HG02970 (cell line): ENCODE data around the gene ZBTB24.

Source experiments
- ATAC-seq: cut with Tn5 transposase; IDR thresholded peaks from one replicate; pipeline ENCODE4 v1.9.1; 2021; ENCODE audit warnings: mild to moderate bottlenecking, moderate library complexity, moderate number of reproducible peaks; ENCODE audit not compliant: unreplicated experiment, low FRiP score

ZBTB24 gene

DNA sequence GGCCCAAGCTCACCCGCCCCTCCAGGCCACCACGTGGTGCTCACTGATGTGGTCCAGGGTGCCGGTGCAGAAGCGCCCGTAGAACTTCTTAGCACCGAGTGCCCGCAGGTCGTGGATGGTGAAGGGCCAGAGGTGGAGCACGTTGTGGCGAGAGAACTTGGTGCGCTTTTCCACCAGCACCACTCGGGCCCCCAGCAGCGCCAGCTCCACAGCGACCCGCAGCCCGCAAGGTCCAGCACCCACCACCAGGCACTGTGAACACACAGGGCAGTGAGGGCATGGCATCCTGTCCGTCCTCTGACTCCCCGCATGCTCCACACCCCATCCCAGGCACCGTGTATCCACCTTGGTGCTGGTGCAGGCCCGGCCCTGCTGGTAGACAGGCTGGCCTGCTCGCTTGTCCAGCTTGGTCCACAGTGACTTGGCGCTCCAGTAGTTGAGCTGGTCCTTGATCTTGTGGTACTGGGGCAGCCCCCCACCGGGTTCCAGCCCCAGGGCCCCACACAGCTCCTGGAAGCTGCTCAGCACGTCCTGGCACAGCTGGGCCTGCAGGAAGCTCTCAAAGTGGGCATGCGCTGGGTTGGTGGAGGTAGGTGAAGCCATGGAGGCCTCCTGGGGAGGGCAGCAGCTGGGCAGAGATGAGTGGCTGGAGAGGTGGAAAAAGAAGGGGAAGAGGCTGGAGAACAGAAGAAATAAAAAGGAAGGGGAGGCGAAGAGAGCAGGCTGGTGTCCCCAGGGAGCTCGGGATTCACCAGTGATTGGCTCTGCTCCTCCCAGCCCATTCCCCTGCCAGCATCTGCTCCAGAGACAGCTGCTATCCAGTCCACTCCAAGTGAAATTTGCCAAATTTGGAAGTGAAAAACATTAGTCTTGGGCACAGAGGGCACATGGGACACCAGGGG, 29.2 kb downstream of the ZBTB24 start:
- no peak for ATAC-seq

DNA sequence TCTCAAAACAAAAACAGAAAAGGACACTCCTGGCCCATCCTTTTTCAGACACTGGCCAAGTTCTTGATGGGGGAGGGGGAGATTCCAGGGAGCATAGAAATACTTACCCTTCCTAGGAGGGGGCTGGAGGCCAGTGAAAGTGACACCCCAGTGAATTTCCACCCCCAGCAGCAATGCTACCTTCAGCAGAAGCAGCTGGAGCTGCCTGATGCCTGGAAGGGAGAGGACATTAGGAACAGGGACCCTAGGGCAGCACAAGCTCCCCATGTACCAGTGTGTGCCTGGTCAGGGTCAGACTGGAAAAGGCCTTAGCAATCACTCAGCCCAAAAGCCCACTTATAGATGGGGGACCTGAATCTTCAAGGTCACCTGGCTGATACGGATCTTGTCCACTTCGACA, 29.9 kb downstream of the ZBTB24 start:
- no peak for ATAC-seq

DNA sequence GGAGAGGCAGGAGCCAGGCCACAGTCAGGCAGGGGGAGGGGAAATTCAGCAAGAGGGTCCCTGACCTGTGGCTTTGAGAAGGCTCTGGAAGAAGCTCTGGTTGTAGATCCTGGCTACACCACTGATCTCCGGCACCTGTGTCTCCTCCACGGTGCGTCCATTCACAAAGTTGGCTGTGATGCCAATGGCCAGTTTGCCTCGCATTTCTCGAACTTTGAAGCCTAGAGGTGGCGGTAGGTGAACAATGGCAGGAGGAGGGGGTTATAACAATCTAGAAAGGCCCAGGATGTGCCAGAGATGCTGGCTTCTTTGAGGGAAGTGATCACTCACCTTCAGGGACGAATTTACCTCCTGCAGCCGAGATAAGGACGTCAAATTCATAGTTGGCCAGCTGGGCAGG, 30.8 kb downstream of the ZBTB24 start:
- ATAC-seq: no peak

DNA sequence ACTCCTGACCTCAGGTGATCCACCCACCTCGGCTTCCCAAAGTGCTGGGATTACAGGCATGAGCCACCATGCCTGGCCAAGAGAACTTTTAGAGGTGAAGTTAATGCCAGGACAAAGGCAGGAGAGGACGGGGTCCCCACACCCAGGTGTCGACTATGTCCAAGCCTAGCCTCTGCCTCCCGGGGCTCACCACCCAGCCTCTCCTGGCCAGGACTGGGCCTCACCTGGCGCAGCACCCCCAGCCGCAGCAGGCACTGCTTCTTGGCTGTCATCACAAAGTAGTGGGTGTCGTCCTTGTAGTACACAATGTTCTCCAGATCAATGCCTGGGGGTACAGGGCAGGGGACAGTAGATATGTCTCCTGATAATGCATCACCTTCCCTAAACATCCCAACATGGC, 31.6 kb downstream of the ZBTB24 start:
- ATAC-seq: no peak

DNA sequence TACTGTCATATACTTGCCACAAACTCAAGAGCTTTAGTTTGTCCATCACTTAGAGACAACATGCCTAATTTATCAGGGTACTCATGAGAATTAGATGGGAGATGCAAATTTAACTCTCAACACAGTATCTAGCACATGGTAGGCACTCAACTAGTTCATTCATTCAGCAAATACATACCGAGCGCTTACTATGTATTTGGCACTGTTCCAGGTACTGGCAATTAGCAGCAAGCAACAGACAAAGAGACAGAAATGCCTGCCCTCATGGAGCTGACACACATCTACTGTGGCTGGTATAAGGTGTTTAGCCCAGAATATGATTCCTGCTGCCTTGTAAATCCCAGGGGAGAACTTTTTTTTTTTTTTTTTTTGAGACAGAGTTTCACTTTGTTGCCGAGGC, 32.2 kb downstream of the ZBTB24 start:
- ATAC-seq: no peak

DNA sequence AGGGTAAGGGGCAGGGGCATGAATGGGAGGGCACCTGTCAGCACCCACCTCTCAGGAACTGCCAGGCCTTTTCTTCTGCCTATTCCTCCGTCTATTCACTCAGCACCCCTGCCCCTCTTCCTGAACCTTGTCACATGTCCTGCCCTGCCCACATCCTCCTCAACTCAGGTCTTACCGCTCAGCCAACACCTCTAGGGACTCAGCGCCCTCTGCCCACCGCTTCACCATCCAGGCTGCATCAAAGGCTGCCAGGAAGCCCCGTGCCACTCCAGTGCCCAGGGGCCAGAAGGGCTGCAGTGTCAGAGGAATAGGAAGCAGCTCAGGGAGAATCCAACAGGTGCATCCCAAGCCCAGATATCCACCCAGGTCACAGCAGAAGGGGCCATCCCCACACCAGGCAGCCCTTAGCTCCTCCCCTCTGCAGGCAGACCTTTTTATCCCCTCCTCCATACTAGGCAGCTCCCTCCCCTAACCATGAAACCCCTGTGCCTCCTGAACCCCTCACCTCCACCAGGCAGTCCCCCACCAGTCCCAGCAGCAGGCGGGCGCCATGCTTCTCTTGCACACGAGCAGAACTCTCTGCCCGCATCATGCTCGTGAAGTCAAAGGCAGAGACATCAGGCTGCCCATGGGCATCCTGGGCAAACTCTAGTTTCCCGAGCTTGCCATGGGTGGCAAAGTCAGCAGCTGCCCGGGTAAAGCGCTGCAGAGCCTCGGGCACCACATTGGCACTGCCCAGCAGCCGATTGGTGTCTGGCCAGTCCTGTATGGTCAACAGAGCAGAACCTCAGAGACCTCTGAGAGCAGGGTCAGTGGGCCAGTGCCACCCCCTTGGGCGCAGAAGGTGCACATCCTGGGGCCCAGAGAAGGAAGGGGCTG, 33.0 kb downstream of the ZBTB24 start:
- ATAC-seq: no peak

DNA sequence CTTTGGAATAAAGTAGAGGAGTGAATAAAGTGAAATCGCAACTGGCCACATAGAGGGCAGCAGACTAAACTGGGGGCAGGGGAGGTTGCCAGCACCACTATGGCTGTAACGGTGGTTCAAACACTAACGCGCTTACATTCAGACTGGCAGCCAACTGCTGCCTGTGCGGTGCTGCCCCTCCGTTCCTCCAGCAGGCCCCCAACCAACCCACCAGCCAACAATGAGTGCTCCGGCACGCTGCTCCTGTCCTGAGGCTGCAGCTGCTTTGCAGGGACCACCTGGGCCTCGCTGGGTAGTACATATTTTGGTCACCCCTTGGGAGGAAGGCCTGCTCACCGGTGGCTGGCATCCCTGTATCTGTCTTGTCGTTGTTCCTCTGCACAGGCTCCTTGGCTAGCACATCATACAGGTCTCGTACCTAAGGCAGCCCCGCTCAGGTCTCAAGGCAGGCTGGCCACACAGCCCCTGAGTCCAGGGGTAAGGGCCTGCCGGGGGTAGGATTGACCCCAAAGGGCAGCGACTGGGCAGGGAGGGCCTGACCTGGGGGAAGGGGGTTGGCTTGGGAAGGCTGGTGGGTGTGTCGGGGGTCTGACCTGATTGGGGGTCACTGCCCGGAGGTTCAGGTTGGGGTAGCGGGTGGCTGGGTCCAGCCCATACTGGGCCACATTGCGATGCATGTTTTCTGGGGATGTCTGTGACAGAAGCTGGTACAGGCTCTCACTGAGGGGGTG, 33.8 kb downstream of the ZBTB24 start:
- no peak for ATAC-seq

DNA sequence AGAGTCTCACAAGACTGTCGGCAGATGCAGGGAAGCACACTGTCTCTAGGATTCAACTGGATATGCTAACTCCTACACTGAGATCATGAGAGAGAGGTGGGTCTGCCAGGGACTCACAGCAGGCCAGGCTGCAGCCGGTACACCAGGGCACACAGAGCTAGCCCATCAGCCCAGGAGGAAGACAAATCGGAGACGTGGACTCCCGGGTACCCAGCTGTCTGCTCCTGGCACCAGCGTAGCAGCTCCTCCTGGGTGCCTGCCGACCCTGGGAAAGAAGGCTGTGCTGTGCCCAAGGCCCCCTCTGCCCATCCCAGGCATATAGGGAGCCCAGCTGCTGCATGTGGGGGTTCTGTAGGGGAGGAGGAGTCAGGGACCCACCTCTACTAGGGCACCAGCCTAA, 34.4 kb downstream of the ZBTB24 start:
- no peak for ATAC-seq

DNA sequence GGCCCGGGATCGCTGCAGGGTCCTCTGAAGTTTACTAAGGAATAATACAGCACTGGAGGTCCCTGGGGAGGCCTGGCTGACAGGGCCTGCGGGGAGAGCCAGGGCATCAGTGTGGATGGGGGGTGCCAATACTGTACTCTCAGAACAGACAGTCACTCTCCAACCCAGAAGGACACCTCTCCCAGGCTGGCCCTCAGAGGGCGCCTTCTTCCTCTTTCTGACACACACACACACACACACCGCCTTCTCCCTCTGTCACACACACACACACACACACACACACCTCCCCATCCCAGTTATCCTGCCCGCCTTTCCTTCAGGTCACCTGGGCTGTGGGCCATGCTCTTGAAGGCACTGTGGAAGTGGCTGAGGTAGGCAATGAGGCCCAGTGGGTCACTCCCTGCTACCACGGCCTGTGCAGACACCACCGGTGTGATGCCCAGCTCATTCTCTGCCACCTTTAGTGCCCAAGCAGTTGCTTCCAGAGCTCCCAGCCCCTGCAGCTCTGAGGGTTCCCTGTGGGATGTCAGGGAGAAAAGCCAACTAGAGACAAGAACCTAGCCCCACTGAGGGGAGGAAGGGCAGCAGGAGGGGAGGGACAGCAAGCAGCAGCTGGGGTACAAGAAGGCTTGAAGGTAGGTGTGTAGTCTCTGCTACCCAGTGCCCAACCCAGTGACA, 35.0 kb downstream of the ZBTB24 start:
- no peak for ATAC-seq

DNA sequence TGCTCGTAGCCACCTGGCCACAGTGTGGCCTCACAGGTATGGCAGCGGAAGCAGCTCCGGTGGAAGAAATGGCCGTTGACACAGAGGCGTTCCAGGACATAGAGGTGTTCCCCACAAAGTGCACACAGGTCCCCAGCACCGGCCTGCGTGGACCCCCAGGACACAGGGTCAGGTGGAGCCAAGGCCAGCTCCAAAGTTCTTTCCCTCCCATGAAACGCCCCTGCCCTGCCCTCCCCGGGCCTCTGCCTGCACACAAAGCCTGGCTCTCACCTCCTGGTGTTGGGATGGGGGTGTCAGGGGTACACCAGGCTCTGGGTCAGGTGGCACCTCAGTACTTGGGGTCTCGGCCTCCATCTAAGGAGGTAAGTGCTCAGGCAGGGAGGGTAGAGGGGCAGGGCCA, 35.9 kb downstream of the ZBTB24 start:
- no peak for ATAC-seq

DNA sequence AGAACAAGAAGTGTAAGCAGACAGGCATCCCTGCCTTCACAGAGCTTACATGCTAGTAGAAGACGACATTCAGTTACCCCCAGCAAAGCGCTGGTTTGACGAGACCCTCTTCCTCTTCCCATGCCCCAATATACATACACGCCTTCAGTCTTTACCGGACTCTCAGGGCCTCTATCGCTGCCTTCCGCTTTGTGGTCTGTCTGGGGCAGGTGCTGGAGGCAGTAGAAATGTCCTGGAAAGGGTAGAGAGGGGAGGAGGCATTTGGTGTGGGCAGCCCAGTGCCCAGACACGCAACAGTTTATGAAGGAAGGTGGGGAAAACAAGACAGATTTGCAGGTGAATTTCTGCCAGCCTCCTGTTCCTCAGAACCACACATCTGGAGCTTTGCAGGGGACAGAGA, 36.5 kb downstream of the ZBTB24 start:
- no peak for ATAC-seq

DNA sequence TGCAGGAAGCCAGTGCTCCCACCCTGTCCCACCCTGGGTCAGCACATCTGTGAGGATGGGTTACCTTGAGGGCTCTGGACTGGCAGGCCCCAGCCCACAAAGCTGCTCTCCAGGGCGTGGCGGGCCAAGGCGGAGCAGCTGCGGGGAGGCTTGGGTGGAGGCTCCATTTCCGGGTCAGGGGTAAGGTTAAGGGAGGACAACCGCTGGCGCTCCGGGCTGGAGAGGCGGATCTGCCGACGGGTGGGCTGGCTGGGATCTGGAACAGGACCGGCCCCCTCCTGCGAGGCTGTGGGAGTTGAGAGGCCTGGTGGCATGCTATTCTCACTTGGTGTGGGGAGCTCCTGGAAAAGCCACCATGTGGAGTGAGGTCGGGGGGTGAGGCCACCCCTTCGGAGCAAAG, 36.9 kb downstream of the ZBTB24 start:
- no peak for ATAC-seq

DNA sequence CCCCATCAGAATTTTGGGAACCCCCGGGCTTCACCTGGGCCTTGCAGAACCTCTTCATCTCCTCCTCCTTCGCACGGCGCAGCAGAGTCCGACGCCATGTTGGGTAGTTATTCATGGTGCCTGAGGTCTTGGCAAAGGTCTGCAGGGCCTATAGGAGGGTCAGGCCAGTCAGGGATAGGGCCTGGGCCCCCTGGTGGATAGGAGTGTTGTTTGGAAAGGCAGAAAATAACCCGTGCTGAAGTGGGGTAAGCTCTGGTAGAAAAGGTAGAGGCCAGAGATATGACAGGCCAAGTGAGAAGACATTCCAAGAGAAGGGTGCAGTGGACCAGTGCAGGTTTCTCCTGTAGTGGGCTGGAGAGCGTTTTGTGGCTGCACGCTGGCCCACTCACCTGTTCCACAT, 37.6 kb downstream of the ZBTB24 start:
- no peak for ATAC-seq

DNA sequence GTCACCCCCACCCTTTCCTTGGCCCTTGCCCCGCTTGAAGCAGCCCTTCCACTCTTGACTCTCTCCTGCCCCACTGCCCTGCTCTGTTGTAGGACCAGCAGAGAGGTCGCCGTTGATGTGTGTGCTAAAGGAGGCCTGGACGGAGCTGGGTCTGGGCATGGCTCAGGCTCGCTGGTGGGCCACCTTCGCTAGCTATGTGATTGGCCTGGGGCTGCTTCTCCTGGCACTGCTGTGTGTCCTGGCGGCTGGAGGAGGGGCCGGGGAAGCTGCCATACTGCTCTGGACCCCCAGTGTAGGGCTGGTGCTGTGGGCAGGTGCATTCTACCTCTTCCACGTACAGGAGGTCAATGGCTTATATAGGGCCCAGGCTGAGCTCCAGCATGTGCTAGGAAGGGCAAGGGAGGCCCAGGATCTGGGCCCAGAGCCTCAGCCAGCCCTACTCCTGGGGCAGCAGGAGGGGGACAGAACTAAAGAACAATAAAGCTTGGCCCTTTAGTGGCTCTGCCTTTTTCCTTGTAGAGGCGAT, 39.5 kb downstream of the ZBTB24 start:
- no peak for ATAC-seq

DNA sequence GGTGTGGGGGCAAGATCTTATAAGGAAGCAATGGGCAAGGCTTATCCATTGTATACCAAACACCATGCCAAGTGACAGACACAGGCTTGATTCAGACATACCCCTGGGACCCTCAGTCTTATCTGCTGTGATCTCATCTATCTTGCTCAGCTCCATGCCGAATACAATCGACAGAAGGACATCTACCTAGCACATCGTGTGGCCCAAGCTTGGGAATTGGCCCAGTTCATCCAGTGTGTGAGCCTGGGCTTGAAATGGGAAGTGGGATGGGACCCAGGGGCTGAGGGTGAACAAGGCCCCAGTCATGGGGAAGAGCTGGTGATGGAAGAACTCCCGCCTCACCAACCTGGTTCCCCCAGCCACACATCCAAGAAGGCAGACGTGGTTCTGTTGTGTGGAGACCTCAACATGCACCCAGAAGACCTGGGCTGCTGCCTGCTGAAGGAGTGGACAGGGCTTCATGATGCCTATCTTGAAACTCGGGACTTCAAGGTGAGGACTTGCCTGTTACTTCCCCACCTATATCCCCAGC, 40.6 kb downstream of the ZBTB24 start:
- ATAC-seq: no peak

DNA sequence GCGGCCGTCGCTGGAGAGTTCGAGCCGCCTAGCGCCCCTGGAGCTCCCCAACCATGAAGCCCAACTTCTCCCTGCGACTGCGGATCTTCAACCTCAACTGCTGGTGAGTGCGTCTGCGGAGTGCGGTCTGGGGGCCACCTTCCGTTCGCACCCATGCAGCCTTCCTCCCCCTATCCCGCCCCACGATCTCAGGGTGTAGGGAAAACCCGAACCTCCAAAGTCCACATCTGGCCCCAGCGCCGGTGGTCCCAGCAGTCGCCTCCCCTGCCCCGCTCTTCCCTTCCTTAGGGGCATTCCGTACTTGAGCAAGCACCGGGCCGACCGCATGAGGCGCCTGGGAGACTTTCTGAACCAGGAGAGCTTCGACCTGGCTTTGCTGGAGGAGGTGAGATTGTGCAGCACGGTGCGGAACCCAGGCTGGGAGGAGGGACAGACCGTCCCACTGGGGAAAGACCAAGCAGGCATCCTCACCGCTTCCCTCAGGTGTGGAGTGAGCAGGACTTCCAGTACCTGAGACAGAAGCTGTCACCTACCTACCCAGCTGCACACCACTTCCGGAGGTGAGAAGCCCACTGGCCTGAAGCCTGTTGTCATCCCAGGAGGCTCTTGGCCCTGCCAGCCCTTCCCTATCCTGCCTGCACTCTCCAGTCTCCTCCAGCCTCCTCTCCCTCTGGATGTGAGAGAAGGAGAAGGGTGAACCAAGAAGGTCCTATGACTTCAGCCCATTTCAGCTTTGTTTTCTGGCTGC, 41.8 kb downstream of the ZBTB24 start:
- ATAC-seq: peak; percentile 7

DNA sequence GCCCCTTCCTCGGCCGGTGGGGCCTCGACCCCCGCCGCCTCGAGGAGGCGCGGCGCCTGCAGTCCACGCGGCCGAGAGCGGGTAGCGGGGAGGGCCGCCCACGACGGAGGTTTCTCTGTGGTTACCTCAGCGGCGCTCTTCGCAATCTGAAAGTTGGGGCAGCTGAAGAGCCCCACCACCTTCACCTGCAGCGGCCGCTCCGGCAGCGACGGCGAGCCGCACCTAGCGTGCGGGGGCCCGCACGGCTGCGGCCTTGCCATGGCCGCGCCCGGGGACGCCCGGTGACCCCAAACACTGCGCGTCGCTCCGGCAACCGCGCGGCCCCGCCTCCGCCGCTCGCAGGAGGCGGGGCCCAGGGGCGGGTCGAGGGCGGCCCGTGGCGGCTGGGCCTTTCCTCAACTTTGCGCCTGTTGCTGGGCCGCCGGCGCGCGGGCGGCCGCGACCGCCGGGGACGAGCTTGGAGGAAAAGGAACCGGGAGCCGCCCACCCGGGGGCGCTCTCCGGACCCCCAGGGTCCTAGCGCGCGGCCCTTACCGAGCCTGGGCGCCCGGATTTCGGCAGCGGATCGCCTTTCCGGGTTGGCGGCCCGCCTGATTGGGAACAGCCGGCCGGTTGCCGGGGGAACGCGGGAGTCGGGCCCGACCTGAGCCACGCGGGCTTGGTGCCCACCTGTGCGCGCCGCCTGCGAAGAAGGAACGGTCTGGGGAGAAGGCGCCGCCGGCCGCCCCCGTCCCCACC, 42.5 kb downstream of the ZBTB24 start, which contains the start of the genes PPIL6 and SMPD2:
PPIL6 (minus strand) TSS at position 298 of the 738 bp plus-strand sequence; CDS start at position 260, 38 bp downstream.
SMPD2 (plus strand) TSS at position 394 of the 738 bp plus-strand sequence. CDS start 398 bp downstream, outside the sequence.
- peak; percentile 91 for ATAC-seq

DNA sequence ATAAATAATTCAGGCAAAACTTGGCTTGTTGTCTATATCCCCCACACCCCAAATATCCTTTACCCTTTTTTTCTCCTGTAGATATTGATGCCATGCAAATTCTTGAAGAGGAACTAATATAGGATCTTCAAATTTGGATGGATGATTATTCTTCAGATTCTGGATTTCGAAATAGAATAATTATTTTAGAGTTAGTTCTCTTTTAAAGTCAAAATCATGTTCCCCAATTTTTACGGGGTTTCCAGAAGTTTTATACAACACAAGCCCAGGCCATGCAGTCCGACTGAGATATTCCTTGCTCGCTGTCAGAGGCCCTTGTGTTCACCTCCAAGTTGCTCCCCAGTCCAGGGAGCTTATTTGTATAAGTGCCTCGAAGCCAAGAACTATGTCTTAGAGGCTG, 47.0 kb downstream of the ZBTB24 start:
- no peak for ATAC-seq
